Smooth muscle cell (in vitro differentiated cells): ENCODE measurements around the gene IL17RB. TPM values are rescaled to one million over a fixed set of nuclear protein-coding genes. Genes with fewer than 3 reads are reported as not detected.

Experiments used
- DNase-seq: peaks from one replicate; lab custom pipeline; 2025; ENCODE audit not compliant: unreplicated experiment; lab: John Stamatoyannopoulos, UW
- H2AFZ ChIP-seq: fragments of 200-600 bp; sonication (generic); 2 replicates; pipeline ENCODE4 v1.6.0; 2016; ENCODE audit warnings: antibody characterized with exemption, low read depth, mild to moderate bottlenecking
- H3F3A ChIP-seq: fragments of 200-600 bp; sonication (generic); 2 replicates; pipeline ENCODE4 v1.6.0; 2017; ENCODE audit warnings: antibody characterized with exemption, low read depth
- H3K27ac ChIP-seq: fragments of 200-600 bp; sonication (generic); 2 replicates; pipeline ENCODE4 v1.5.1; 2016; ENCODE audit warnings: low read depth, mild to moderate bottlenecking
- H3K27me3 ChIP-seq: fragments of 200-600 bp; sonication (generic); 2 replicates; pipeline ENCODE4 v1.6.1; 2016; ENCODE audit warnings: low read depth, mild to moderate bottlenecking
- H3K36me3 ChIP-seq: fragments of 200-600 bp; sonication (generic); 2 replicates; pipeline ENCODE4 v1.5.1; 2016; ENCODE audit warnings: low read depth
- H3K4me1 ChIP-seq: fragments of 200-600 bp; sonication (generic); 2 replicates; pipeline ENCODE4 v1.5.1; 2016; ENCODE audit warnings: low read depth
- H3K4me2 ChIP-seq: fragments of 200-600 bp; sonication (generic); 2 replicates; pipeline ENCODE4 v1.6.0; 2016; ENCODE audit warnings: mild to moderate bottlenecking
- H3K4me3 ChIP-seq: fragments of 200-600 bp; sonication (generic); 2 replicates; pipeline ENCODE4 v1.5.1; 2016; ENCODE audit warnings: mild to moderate bottlenecking
- H3K79me2 ChIP-seq: fragments of 200-600 bp; sonication (generic); 2 replicates; pipeline ENCODE4 v1.6.0; 2016; ENCODE audit warnings: low read depth, mild to moderate bottlenecking
- H3K9ac ChIP-seq: fragments of 200-600 bp; sonication (generic); 2 replicates; pipeline ENCODE4 v1.6.0; 2016; ENCODE audit warnings: low read depth
- H3K9me3 ChIP-seq: fragments of 200-600 bp; sonication (generic); replicated peaks from 2 replicates; pipeline ENCODE4 v1.5.1; 2016; ENCODE audit warnings: low read depth
- H4K20me1 ChIP-seq: fragments of 200-600 bp; sonication (generic); 2 replicates; pipeline ENCODE4 v1.6.0; 2016; ENCODE audit warnings: low read depth
- WGBS: methylation state at CpG from one replicate; pipeline ENCODE4 v1.1.7; 2016; ENCODE audit warnings: low lambda C conversion rate; 5-methylcytosine and 5-hydroxymethylcytosine counted together
- polyA plus RNA-seq: library from polyadenylated mRNA; unstranded; fragments of >200 nt; fragmentation: Nextera tagmentation; extraction: Ambion mirVana; gene quantifications from 2 replicates; pipeline ENCODE4 v1.2.1, GENCODE V29; 2016
- total RNA-seq: library from RNA; depleted of rRNA; stranded (reverse); fragments of >200 nt; gene quantifications from 2 replicates; pipeline ENCODE4 v1.2.3, GENCODE V29; 2014
- TF ChIP-seq, protein P1 (sequence below): fragments of 200-600 bp; sonication (generic); IDR thresholded peaks from 2 replicates; pipeline ENCODE4 v1.5.1; 2017; ENCODE audit warnings: borderline replicate concordance, mild to moderate bottlenecking, antibody characterized with exemption; ENCODE audit not compliant: insufficient read depth, poor library complexity, severe bottlenecking

Gene IL17RB
- total and polyA plus RNA-seq, 2 experiments from 2014 or later = 0.40 TPM; not detected in 1

DNA sequence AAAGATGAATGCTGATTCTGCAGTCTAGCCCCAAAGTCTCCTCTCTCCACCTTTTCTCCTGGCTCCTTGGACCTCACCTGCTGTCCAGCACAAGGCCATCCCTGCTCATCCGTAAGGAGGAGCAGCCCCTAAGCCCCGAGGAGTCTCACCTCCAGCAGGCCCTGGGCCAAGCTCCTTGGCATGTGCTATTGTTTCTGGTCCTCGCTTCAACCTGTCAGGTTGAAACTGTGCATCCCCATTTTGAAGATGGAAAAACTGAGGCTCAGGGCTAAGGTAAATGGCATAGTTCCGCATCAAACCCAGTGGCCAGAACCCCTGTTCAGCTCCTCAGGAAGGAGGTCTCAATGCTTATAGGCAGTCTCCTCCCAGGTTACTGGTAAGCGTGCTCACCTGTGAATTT lies 26.3 kb upstream of the IL17RB start:
- Histone ChIP-seq H3K36me3 (no peaks in the 10 kb centered on the region), H3K79me2 (no peaks in the 10 kb centered on the region)
- 92% methylated on average over 5 of the region's 5 CpGs for whole genome bisulfite sequencing

DNA sequence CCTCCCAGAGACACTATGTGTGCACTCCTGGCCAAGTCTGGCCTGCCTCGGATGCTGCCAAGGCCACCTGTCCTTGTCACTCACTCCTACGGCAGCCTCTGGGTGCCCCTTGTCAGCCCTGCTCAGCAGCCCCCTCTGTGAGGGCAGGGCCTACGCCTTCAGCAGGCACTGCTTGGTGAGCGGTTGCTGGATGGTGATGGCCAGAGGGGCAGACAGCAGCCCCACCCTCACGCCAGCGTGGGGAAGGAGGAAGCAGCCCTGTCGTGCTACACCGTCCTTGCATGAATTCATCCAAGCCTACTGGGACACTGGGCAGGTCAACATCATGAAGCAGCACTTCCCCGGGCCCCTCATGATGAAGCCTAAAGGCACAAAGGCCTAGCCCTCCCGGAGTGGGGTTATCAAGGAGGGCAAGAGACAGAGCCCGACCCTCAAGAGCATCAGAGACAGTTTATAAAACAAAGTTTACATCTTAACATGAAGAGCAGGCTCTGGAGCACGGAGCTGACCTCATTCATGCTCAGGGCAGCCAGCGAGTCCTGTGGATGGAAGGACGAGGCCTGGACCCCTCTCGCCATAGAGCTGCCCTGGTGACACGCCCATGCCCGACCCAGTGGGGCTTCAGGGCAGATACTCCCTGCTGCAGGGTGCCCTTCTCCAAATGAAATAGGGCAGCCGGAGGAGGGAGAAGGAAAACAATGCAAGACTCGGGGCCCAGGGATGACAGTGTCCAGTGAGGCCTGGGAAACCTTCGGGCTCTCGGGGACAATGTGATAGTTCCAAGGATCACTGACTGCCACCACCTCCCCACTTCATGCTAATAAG lies 25.4 kb upstream of the IL17RB start:
- Histone ChIP-seq H3K36me3 (no peaks in the 10 kb centered on the region), H3F3A (no peaks in the 10 kb centered on the region), H3K9ac (no peak overlapping the region), H3K79me2 (no peaks in the 10 kb centered on the region), H3K27me3 (no peaks in the 10 kb centered on the region), H4K20me1 (no peaks in the 10 kb centered on the region), H3K4me1 (no peaks in the 10 kb centered on the region), H2AFZ (no peak overlapping the region), H3K9me3 (no peaks in the 10 kb centered on the region), H3K4me3 (no peak overlapping the region), H3K27ac (no peak overlapping the region), H3K4me2 (no peak overlapping the region)
- whole genome bisulfite sequencing = 95% methylated on average over 21 of the region's 21 CpGs
- DNase-seq = no peak
- TF ChIP-seq, protein P1, sequence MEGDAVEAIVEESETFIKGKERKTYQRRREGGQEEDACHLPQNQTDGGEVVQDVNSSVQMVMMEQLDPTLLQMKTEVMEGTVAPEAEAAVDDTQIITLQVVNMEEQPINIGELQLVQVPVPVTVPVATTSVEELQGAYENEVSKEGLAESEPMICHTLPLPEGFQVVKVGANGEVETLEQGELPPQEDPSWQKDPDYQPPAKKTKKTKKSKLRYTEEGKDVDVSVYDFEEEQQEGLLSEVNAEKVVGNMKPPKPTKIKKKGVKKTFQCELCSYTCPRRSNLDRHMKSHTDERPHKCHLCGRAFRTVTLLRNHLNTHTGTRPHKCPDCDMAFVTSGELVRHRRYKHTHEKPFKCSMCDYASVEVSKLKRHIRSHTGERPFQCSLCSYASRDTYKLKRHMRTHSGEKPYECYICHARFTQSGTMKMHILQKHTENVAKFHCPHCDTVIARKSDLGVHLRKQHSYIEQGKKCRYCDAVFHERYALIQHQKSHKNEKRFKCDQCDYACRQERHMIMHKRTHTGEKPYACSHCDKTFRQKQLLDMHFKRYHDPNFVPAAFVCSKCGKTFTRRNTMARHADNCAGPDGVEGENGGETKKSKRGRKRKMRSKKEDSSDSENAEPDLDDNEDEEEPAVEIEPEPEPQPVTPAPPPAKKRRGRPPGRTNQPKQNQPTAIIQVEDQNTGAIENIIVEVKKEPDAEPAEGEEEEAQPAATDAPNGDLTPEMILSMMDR = no peak

More for the DNA sequence above, 26.3 kb upstream of the IL17RB start:
- Histone ChIP-seq H3K4me1 (no peaks in the 10 kb centered on the region), H3K9ac (no peak overlapping the region), H3F3A (no peaks in the 10 kb centered on the region), H3K4me3 (no peak overlapping the region), H2AFZ (no peak overlapping the region), H3K27me3 (no peaks in the 10 kb centered on the region), H3K4me2 (no peak overlapping the region), H3K9me3 (no peaks in the 10 kb centered on the region), H4K20me1 (no peaks in the 10 kb centered on the region), H3K27ac (no peak overlapping the region)
- TF ChIP-seq, protein P1 = no peak
- DNase-seq = no peak

DNA sequence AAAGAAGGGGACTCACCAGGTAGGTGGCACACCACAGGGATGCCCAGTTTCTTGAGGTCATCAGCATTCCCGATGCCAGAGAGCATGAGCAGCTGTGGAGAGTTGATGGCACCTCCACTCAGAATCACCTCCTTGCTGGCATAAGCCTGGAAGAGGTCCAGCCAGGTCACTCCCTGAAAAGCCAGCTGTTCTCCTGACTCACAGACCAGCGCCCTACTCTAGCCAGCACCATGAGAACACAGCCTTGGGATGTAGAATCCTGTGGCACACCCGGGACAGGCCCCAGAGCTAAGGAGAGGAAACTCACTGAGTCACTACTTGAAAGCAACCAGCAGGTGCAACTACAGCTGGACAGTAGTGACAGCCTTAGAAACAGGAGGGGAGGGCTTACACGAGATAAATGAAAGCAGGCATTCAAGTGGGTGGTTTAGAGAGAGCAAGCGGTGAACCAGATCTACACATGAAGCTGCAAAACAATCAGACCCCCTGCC lies 24.7 kb upstream of the IL17RB start:
- no peaks in the 10 kb centered on the region for H3F3A ChIP-seq
- 77% methylated on average over 5 of the region's 5 CpGs for WGBS

More for the DNA sequence above, 24.7 kb upstream of the IL17RB start:
- H3K4me1 ChIP-seq = no peaks in the 10 kb centered on the region
- no peak overlapping the region for H3K27ac ChIP-seq
- H3K79me2 ChIP-seq = no peaks in the 10 kb centered on the region
- H3K27me3 ChIP-seq = no peaks in the 10 kb centered on the region
- H3K9me3 ChIP-seq = no peaks in the 10 kb centered on the region
- no peak overlapping the region for H3K9ac ChIP-seq
- H2AFZ ChIP-seq = no peak overlapping the region
- no peak overlapping the region for H3K4me3 ChIP-seq
- no peaks in the 10 kb centered on the region for H3K36me3 ChIP-seq
- no peaks in the 10 kb centered on the region for H4K20me1 ChIP-seq
- no peak for DNase-seq
- TF ChIP-seq, protein P1 = no peak
- no peak overlapping the region for H3K4me2 ChIP-seq
